HEK293 (cell line): ENCODE data around the gene FYCO1.

Source experiments
- CTCF ChIA-PET: fragments of 350-600 bp; formaldehyde crosslinking; extraction: SDS; loops from one replicate; lab custom pipeline; 2021; ENCODE audit warnings: antibody characterized with exemption; lab: Yijun Ruan, JAX
- POLR2A ChIA-PET: fragments of 300-600 bp; formaldehyde crosslinking; extraction: SDS; loops from one replicate; lab custom pipeline; 2020; ENCODE audit warnings: antibody characterized with exemption, inconsistent platforms; lab: Yijun Ruan, JAX
- H3K27ac ChIP-seq: fragments of 200-500 bp; sonication (Bioruptor generic); 2 replicates; pipeline ENCODE4 v1.5.1; 2014; ENCODE audit warnings: low read depth, low read length, control low read depth, inconsistent platforms; ENCODE audit errors: extremely low read depth
- H3K36me3 ChIP-seq, 2 experiments: fragments of 200-500 bp in 1 of 2; sonication (Bioruptor generic) in 1 of 2; 1 replicate in 1 of 2; 2 replicates in 1 of 2; pipeline ENCODE4 v1.5.1; 2014 to 2017; ENCODE audit warnings: inconsistent platforms in 2 of 2, low read length in 2 of 2; ENCODE audit not compliant: control insufficient read depth in 2 of 2, insufficient read depth in 1 of 2
- H3K4me1 ChIP-seq: fragments of 200-500 bp; sonication (Bioruptor generic); 2 replicates; pipeline ENCODE4 v1.5.1; 2014; ENCODE audit warnings: mild to moderate bottlenecking, low read length, inconsistent platforms; ENCODE audit not compliant: control insufficient read depth, insufficient read depth
- H3K4me3 ChIP-seq: 2 replicates; pipeline ENCODE4 v1.5.1; 2011; ENCODE audit warnings: low read depth, mild to moderate bottlenecking, control low read depth, low read length, moderate library complexity
- H3K9me3 ChIP-seq: fragments of 200-500 bp; sonication (Bioruptor generic); 2 replicates; pipeline ENCODE4 v1.5.1; 2014; ENCODE audit warnings: low read depth, low read length, inconsistent platforms; ENCODE audit not compliant: control insufficient read depth, insufficient read depth
- EGR2 ChIP-seq: fragments of 450-650 bp; formaldehyde crosslinking; IDR thresholded peaks from 2 replicates; pipeline ENCODE4 v1.5.1; 2016; ENCODE audit warnings: low read depth, missing biosample characterization, missing genetic modification characterization
- SP3 ChIP-seq: fragments of 450-650 bp; formaldehyde crosslinking; IDR thresholded peaks from 2 replicates; pipeline ENCODE4 v1.5.1; 2016; ENCODE audit warnings: missing biosample characterization, missing genetic modification characterization
- TCF7L2 ChIP-seq: IDR thresholded peaks from 2 replicates; pipeline ENCODE4 v1.6.1; 2011; ENCODE audit warnings: low read depth, mild to moderate bottlenecking, inconsistent platforms, low read length, moderate library complexity, borderline replicate concordance
- TSHZ1 ChIP-seq: fragments of 450-650 bp; formaldehyde crosslinking; IDR thresholded peaks from 2 replicates; pipeline ENCODE4 v1.5.1; 2016; ENCODE audit warnings: missing biosample characterization, missing genetic modification characterization, borderline replicate concordance
- WT1 ChIP-seq: fragments of 450-650 bp; formaldehyde crosslinking; IDR thresholded peaks from 2 replicates; pipeline ENCODE4 v1.5.1; 2016; ENCODE audit warnings: missing biosample characterization, missing genetic modification characterization
- YY2 ChIP-seq: fragments of 450-650 bp; formaldehyde crosslinking; IDR thresholded peaks from 2 replicates; pipeline ENCODE4 v1.5.1; 2016; ENCODE audit warnings: missing biosample characterization, missing genetic modification characterization
- ZNF133 ChIP-seq: fragments of 450-650 bp; formaldehyde crosslinking; IDR thresholded peaks from 2 replicates; pipeline ENCODE4 v1.5.1; 2016; ENCODE audit warnings: missing biosample characterization, missing genetic modification characterization
- ZNF155 ChIP-seq: fragments of 450-650 bp; formaldehyde crosslinking; IDR thresholded peaks from 2 replicates; pipeline ENCODE4 v1.5.1; 2016; ENCODE audit warnings: missing biosample characterization, missing genetic modification characterization
- ZNF16 ChIP-seq: fragments of 450-650 bp; formaldehyde crosslinking; IDR thresholded peaks from 2 replicates; pipeline ENCODE4 v1.5.1; 2016; ENCODE audit warnings: low read depth, missing biosample characterization, missing genetic modification characterization
- ZNF24 ChIP-seq: fragments of 450-650 bp; formaldehyde crosslinking; IDR thresholded peaks from 2 replicates; pipeline ENCODE4 v1.5.1; 2016; ENCODE audit warnings: missing biosample characterization, missing genetic modification characterization
- ZNF37A ChIP-seq: fragments of 450-650 bp; IDR thresholded peaks from 2 replicates; pipeline ENCODE4 v1.5.1; 2018; ENCODE audit warnings: missing biosample characterization, missing genetic modification characterization
- ZNF394 ChIP-seq: fragments of 450-650 bp; formaldehyde crosslinking; IDR thresholded peaks from 2 replicates; pipeline ENCODE4 v1.5.1; 2016; ENCODE audit warnings: missing biosample characterization, missing genetic modification characterization, mild to moderate bottlenecking, moderate library complexity, borderline replicate concordance
- ZNF580 ChIP-seq: fragments of 450-650 bp; formaldehyde crosslinking; IDR thresholded peaks from 2 replicates; pipeline ENCODE4 v1.5.1; 2016; ENCODE audit warnings: missing biosample characterization, missing genetic modification characterization
- ZNF664 ChIP-seq: fragments of 450-650 bp; formaldehyde crosslinking; IDR thresholded peaks from 2 replicates; pipeline ENCODE4 v1.5.1; 2016; ENCODE audit warnings: missing biosample characterization, missing genetic modification characterization
- ZNF707 ChIP-seq: fragments of 450-650 bp; formaldehyde crosslinking; IDR thresholded peaks from 2 replicates; pipeline ENCODE4 v1.5.1; 2016; ENCODE audit warnings: missing biosample characterization, missing genetic modification characterization
- ZNF76 ChIP-seq: fragments of 450-650 bp; formaldehyde crosslinking; IDR thresholded peaks from 2 replicates; pipeline ENCODE4; 2016; ENCODE audit warnings: low read depth, missing biosample characterization, missing genetic modification characterization, borderline replicate concordance
- ZNF768 ChIP-seq: fragments of 450-650 bp; formaldehyde crosslinking; IDR thresholded peaks from 2 replicates; pipeline ENCODE4 v1.5.1; 2018; ENCODE audit warnings: missing biosample characterization, mild to moderate bottlenecking, missing genetic modification characterization
- ZNF776 ChIP-seq: fragments of 450-650 bp; formaldehyde crosslinking; IDR thresholded peaks from 2 replicates; pipeline ENCODE4 v1.5.0; 2017; ENCODE audit warnings: missing biosample characterization, missing genetic modification characterization, borderline replicate concordance
- ZSCAN16 ChIP-seq: fragments of 450-650 bp; formaldehyde crosslinking; IDR thresholded peaks from 2 replicates; pipeline ENCODE4 v1.5.1; 2016; ENCODE audit warnings: missing biosample characterization, missing genetic modification characterization
- ZSCAN4 ChIP-seq: fragments of 450-650 bp; formaldehyde crosslinking; IDR thresholded peaks from 2 replicates; pipeline ENCODE4 v1.5.1; 2017; ENCODE audit warnings: missing biosample characterization, missing genetic modification characterization

Gene FYCO1

GRCh38 chr3:45979378-45979777 is 16.2 kb downstream of the FYCO1 start (continued):
- TF ChIP-seq TSHZ1 (tag by site-specific recombination) = no peak
- TF ChIP-seq ZNF707 (tag by site-specific recombination) = no peak
- no peak for TF ChIP-seq ZNF768 (tag by site-specific recombination)
- no peak for TF ChIP-seq EGR2 (tag by site-specific recombination)
- TF ChIP-seq ZNF16 (tag by site-specific recombination) = no peak
- TF ChIP-seq ZNF155 (tag by site-specific recombination) = no peak
- TF ChIP-seq ZNF664 (tag by site-specific recombination) = no peak
- no peak for TF ChIP-seq ZNF24 (tag by site-specific recombination)
- TF ChIP-seq ZNF394 (tag by site-specific recombination) = no peak

GRCh38 chr3:45978006-45978761 is 17.4 kb downstream of the FYCO1 start:
- Histone ChIP-seq H3K36me3 (peaks cover 5 to 86% of the 10 kb centered on the region in 2 experiments; a peak in 1 of 3 replicates), H3K4me1 (no peaks in the 10 kb centered on the region), H3K9me3 (no peaks in the 10 kb centered on the region), H3K4me3 (no peak overlapping the region), H3K27ac (no peak overlapping the region)
- TF ChIP-seq ZNF155 (tag by site-specific recombination) (no peak), ZNF16 (tag by site-specific recombination) (no peak), TCF7L2 (no peak), ZNF580 (tag by site-specific recombination) (no peak), SP3 (no peak), ZNF76 (no peak), WT1 (tag by site-specific recombination) (no peak), ZNF133 (tag by site-specific recombination) (no peak), ZNF776 (tag by site-specific recombination) (no peak), ZSCAN16 (tag by site-specific recombination) (no peak), YY2 (no peak), ZSCAN4 (no peak), ZNF37A (no peak)
- ChIA-PET POLR2A (no interaction called here), CTCF (interaction anchor here (0.5 to 1.2 kb wide), 3 partner anchors 30 to 1689 kb away, joined by 3 to 8 read pairs (median 3); no protein-coding TSS in a partner anchor)
